IPS-NIHi7 (cell line): ENCODE measurements around the gene GCHFR.
A peak's percentile ranks its signal among the peaks of the same experiment; 100 is the strongest.

Experiments
- DNase-seq: peaks from one replicate; pipeline ENCODE4 v3.0.0; 2012; ENCODE audit warnings: mixed read lengths; ENCODE audit errors: extremely low spot score

Gene GCHFR

GRCh38 chr15:40754883-40755811, 8.7 kb upstream of the GCHFR start, which contains the start of gene RMDN3:
Gene RMDN3, minus strand, starts transcription at chr15:40755254. Its CDS starts 471 bp downstream, at chr15:40754783.
- peak; percentile 95 for DNase-seq

- no peak for DNase-seq
Measured at GRCh38 chr15:40755812-40756208, 8.1 kb upstream of the GCHFR start.

- no peak for DNase-seq
Measured at GRCh38 chr15:40756938-40757337, 6.9 kb upstream of the GCHFR start.

- DNase-seq: no peak
Measured at GRCh38 chr15:40759961-40760360, 3.9 kb upstream of the GCHFR start.

- no peak for DNase-seq
Measured at GRCh38 chr15:40762919-40763800, 708 bp upstream of the GCHFR start.

GRCh38 chr15:40764629-40765103, 798 bp downstream of the GCHFR start:
- DNase-seq: no peak

- no peak for DNase-seq
Measured at GRCh38 chr15:40766194-40766815, 2.4 kb downstream of the GCHFR start.

GRCh38 chr15:40766906-40767837, 3.3 kb downstream of the GCHFR start:
- peak; percentile 55 for DNase-seq

GRCh38 chr15:40767838-40768500, 4.1 kb downstream of the GCHFR start:
- DNase-seq: no peak

- DNase-seq: no peak
Measured at GRCh38 chr15:40768521-40769273, 4.8 kb downstream of the GCHFR start.

- no peak for DNase-seq
Measured at GRCh38 chr15:40769274-40770146, 5.6 kb downstream of the GCHFR start, which contains the start of gene C15orf62. Gene C15orf62, plus strand, starts transcription at chr15:40769980. Its CDS starts 516 bp downstream, at chr15:40770496.

GRCh38 chr15:40770147-40770721, 6.4 kb downstream of the GCHFR start:
- DNase-seq: no peak

GRCh38 chr15:40771242-40771641, 7.4 kb downstream of the GCHFR start:
- DNase-seq: no peak

- DNase-seq: no peak
Measured at GRCh38 chr15:40772014-40772413, 8.1 kb downstream of the GCHFR start.

GRCh38 chr15:40773496-40773895, 9.6 kb downstream of the GCHFR start:
- no peak for DNase-seq

GRCh38 chr15:40773902-40774301, 10.0 kb downstream of the GCHFR start:
- no peak for DNase-seq

GRCh38 chr15:40775007-40775406, 11.1 kb downstream of the GCHFR start:
- no peak for DNase-seq
